GM12874 (cell line): Measurements from ENCODE around the gene HSP90AB1.

Experiments
- TF ChIP-seq, protein P1 (sequence below): IDR thresholded peaks from 2 replicates; pipeline ENCODE4 v1.5.1; 2011; ENCODE audit warnings: low read depth, mild to moderate bottlenecking, control low read depth, low read length, moderate library complexity; ENCODE audit not compliant: insufficient read depth

HSP90AB1 gene

DNA sequence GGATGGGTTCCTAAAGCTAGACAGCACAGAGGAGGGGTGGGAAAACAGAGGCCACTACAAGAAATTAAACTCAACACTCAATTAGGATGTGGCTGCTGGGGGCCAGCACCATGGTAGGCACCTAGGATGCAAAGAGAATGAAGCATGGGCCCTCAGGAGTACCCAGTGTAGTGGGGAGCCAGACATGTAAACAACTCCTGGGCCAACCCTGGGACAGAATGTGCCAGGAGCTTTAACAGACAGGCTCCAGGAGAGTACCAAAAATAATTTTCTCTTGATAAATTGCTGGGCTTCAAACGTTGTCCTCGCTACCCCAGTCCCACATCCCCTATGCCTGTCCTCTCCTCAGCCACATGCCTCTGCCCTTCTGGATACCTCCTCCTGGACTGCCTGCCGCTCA, 25.0 kb downstream of the HSP90AB1 start:
- TF ChIP-seq, protein P1, sequence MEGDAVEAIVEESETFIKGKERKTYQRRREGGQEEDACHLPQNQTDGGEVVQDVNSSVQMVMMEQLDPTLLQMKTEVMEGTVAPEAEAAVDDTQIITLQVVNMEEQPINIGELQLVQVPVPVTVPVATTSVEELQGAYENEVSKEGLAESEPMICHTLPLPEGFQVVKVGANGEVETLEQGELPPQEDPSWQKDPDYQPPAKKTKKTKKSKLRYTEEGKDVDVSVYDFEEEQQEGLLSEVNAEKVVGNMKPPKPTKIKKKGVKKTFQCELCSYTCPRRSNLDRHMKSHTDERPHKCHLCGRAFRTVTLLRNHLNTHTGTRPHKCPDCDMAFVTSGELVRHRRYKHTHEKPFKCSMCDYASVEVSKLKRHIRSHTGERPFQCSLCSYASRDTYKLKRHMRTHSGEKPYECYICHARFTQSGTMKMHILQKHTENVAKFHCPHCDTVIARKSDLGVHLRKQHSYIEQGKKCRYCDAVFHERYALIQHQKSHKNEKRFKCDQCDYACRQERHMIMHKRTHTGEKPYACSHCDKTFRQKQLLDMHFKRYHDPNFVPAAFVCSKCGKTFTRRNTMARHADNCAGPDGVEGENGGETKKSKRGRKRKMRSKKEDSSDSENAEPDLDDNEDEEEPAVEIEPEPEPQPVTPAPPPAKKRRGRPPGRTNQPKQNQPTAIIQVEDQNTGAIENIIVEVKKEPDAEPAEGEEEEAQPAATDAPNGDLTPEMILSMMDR: no peak

DNA sequence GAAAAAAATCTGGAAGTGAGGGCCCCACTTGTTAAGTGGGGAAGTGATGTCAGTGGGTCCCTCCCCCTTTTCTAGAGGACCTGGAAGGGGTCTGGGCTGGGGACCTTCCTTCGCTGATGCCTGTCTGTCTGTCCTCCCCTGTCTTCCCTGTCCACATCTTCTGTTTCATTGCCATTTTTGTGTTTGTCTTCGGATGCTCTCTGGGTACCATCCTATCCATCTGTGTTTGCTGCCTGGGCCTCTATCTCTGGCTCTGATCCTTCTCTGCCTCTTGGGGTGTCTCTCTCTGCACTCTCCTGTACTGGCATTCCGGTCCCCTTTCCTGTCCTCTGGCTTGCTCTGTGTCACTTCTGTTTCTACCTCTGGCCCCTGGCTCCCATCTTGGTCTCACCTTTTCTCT, 25.6 kb downstream of the HSP90AB1 start:
- TF ChIP-seq, protein P1: no peak

DNA sequence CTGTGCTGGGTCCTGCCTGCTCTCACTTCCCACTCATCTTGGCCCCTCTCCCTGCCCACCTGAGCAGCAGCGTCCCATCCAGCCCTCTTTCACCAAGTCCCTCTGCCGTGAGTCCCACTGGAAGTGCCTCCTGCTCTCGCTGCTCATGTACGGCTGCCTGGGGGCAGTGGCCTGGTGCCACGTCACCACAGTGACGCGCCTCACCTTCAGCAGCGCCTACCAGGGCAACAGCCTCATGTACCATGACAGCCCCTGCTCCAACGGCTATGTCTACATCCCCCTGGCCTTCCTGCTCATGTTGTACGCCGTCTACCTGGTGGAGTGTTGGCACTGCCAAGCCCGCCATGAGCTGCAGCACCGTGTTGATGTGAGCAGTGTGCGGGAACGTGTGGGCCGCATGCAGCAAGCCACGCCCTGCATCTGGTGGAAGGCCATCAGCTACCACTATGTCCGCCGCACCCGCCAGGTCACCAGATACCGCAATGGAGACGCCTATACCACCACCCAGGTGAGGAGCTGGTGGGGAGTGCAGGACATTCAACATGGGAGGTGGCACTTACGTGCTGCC, 26.2 kb downstream of the HSP90AB1 start:
- TF ChIP-seq, protein P1: no peak

DNA sequence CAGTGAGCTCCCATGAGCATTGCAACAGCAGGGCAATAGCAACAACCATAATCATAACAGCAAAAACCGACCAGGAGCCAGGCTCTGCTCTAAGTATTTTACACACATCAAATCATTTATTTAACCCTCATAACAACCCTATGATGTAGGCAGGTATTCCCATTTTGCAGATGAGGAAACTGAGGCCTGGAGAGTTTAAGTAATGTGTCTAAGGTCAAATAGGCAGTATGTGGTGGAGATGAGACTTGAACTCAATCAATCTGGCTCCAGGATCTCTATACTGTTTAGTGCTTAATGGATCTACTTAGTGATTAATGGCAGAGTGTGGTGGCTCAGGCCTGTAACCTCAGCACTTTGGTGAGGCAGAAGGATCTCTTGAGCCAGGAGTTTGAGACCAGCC, 26.7 kb downstream of the HSP90AB1 start:
- TF ChIP-seq, protein P1: no peak

DNA sequence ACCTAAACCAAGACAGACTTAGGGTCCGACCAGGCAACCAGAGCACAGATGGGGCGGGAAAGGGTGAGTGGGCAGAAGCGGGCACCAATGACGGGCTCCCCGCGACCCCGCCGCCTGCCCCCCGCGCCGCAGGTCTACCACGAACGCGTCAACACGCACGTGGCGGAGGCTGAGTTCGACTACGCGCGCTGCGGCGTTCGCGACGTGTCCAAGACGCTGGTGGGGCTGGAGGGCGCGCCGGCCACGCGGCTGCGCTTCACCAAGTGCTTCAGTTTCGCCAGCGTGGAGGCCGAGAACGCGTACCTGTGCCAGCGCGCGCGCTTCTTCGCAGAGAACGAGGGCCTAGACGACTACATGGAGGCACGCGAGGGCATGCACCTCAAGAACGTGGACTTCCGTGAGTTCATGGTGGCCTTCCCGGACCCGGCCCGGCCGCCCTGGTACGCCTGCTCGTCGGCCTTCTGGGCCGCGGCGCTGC, 28.4 kb downstream of the HSP90AB1 start:
- TF ChIP-seq, protein P1: no peak

DNA sequence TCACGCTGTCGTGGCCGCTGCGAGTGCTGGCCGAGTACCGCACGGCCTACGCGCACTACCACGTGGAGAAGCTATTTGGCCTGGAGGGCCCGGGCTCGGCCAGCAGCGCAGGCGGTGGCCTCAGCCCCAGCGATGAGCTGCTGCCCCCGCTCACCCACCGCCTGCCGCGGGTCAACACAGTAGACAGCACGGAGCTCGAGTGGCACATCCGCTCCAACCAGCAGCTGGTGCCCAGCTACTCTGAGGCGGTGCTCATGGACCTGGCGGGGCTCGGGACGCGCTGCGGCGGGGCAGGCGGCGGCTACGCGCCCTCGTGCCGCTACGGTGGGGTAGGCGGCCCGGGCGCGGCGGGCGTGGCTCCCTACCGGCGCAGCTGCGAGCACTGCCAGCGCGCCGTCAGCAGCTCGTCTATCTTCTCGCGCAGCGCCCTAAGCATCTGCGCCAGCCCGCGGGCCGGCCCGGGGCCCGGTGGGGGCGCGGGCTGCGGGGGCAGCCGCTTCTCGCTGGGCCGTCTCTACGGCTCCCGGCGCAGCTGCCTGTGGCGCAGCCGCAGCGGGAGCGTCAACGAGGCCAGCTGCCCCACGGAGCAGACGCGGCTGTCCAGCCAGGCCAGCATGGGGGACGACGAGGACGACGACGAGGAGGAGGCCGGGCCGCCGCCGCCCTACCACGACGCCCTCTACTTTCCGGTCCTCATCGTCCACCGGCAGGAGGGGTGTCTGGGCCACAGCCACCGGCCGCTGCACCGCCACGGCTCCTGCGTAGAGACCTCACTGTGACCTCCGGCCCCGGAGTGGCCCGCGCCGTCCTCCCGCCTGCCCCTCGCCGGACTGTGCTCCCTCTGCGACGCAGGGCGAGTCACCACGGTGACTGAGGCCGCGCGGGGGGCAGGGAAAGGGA, 29.1 kb downstream of the HSP90AB1 start:
- TF ChIP-seq, protein P1: no peak
